Endothelial cell of umbilical vein (primary cell): Measurements from ENCODE around the gene ZSWIM4.

ENCODE experiments used
- CTCF ChIP-seq, 2 donors: IDR thresholded peaks; 1 replicate in 1 of 2; 2 replicates in 1 of 2; pipeline ENCODE4 v1.5.1; 2011; ENCODE audit warnings: low read length in 2 of 2, mild to moderate bottlenecking in 2 of 2, moderate library complexity in 2 of 2, control low read depth in 1 of 2, inconsistent platforms in 1 of 2, low read depth in 1 of 2; ENCODE audit not compliant: insufficient read depth in 1 of 2; ENCODE audit errors: extremely low read depth in 1 of 2
- GATA2 ChIP-seq: IDR thresholded peaks from 2 replicates; pipeline ENCODE4 v1.7.0; 2011; ENCODE audit warnings: low read depth, mild to moderate bottlenecking, moderate library complexity, mixed read lengths, low read length; ENCODE audit not compliant: insufficient read length, insufficient read depth
- MAX ChIP-seq: IDR thresholded peaks from 2 replicates; pipeline ENCODE4 v1.6.1; 2011; ENCODE audit not compliant: insufficient read depth, insufficient read length
- POLR2A ChIP-seq: IDR thresholded peaks from 2 replicates; pipeline ENCODE4 v1.6.1; 2012; ENCODE audit warnings: low read depth, mild to moderate bottlenecking, control low read depth, low read length

DNA sequence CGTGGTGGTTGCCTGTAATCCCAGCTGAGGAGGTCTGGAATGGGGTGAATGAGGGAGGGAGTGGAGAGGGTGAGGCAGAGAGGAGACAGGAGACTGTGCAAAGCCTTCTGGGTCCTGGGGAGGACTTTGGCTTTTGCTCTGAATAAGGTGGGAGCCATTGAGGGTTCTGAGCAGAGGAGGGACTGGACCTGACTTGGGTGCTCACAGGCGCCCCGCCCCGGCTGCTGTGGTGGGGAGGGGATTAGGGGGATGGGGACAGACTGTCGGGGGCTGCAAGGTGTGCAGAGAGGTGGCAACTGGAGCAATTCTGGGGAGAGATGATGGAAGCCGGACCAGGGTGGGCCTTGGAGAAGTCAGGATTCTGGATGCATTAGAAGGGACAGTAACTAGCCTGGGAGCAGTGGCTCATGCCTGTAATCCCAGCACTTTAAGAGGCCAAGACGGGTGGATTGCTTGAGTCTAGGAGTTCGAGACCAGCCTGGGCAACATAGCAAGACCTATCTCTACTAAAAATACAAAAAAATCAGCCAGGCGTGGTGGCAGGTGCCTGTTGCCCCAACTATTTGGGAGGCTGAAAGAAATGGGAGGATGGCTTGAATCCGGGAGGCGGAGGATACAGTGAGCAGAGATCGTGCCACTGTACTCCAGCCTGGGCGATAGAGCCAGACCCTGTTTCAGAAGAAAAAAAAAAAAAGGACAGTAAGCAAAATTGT is 65.6 kb downstream of the ZSWIM4 start:
- TF ChIP-seq CTCF (IDR thresholded peaks at IDR 0.05; ENCODE audit: extremely low read depth in 1 of 2, insufficient read depth in 1 of 2, low read depth in 1 of 2, low read length in 2 of 2), result no peak
- TF ChIP-seq GATA2, result no peak
- TF ChIP-seq MAX, result no peak
- TF ChIP-seq POLR2A, result no peak
